Smooth muscle cell (in vitro differentiated cells): Measurements from ENCODE around the gene COX17. TPM values are rescaled to one million over a fixed set of nuclear protein-coding genes. Genes with fewer than 3 reads are reported as not detected.

Experiments used
- DNase-seq: peaks from one replicate; lab custom pipeline; 2025; ENCODE audit not compliant: unreplicated experiment; lab: John Stamatoyannopoulos, UW
- H2AFZ ChIP-seq: fragments of 200-600 bp; sonication (generic); 2 replicates; pipeline ENCODE4 v1.6.0; 2016; ENCODE audit warnings: antibody characterized with exemption, low read depth, mild to moderate bottlenecking
- H3F3A ChIP-seq: fragments of 200-600 bp; sonication (generic); 2 replicates; pipeline ENCODE4 v1.6.0; 2017; ENCODE audit warnings: antibody characterized with exemption, low read depth
- H3K27ac ChIP-seq: fragments of 200-600 bp; sonication (generic); 2 replicates; pipeline ENCODE4 v1.5.1; 2016; ENCODE audit warnings: low read depth, mild to moderate bottlenecking
- H3K27me3 ChIP-seq: fragments of 200-600 bp; sonication (generic); 2 replicates; pipeline ENCODE4 v1.6.1; 2016; ENCODE audit warnings: low read depth, mild to moderate bottlenecking
- H3K36me3 ChIP-seq: fragments of 200-600 bp; sonication (generic); 2 replicates; pipeline ENCODE4 v1.5.1; 2016; ENCODE audit warnings: low read depth
- H3K4me1 ChIP-seq: fragments of 200-600 bp; sonication (generic); 2 replicates; pipeline ENCODE4 v1.5.1; 2016; ENCODE audit warnings: low read depth
- H3K4me2 ChIP-seq: fragments of 200-600 bp; sonication (generic); 2 replicates; pipeline ENCODE4 v1.6.0; 2016; ENCODE audit warnings: mild to moderate bottlenecking
- H3K4me3 ChIP-seq: fragments of 200-600 bp; sonication (generic); 2 replicates; pipeline ENCODE4 v1.5.1; 2016; ENCODE audit warnings: mild to moderate bottlenecking
- H3K79me2 ChIP-seq: fragments of 200-600 bp; sonication (generic); 2 replicates; pipeline ENCODE4 v1.6.0; 2016; ENCODE audit warnings: low read depth, mild to moderate bottlenecking
- H3K9ac ChIP-seq: fragments of 200-600 bp; sonication (generic); 2 replicates; pipeline ENCODE4 v1.6.0; 2016; ENCODE audit warnings: low read depth
- H3K9me3 ChIP-seq: fragments of 200-600 bp; sonication (generic); replicated peaks from 2 replicates; pipeline ENCODE4 v1.5.1; 2016; ENCODE audit warnings: low read depth
- H4K20me1 ChIP-seq: fragments of 200-600 bp; sonication (generic); 2 replicates; pipeline ENCODE4 v1.6.0; 2016; ENCODE audit warnings: low read depth
- CTCF ChIP-seq: fragments of 200-600 bp; sonication (generic); IDR thresholded peaks from 2 replicates; pipeline ENCODE4 v1.5.1; 2017; ENCODE audit warnings: borderline replicate concordance, mild to moderate bottlenecking, antibody characterized with exemption; ENCODE audit not compliant: insufficient read depth, poor library complexity, severe bottlenecking
- WGBS: methylation state at CpG from one replicate; pipeline ENCODE4 v1.1.7; 2016; ENCODE audit warnings: low lambda C conversion rate; 5-methylcytosine and 5-hydroxymethylcytosine counted together
- polyA plus RNA-seq: library from polyadenylated mRNA; unstranded; fragments of >200 nt; fragmentation: Nextera tagmentation; extraction: Ambion mirVana; gene quantifications from 2 replicates; pipeline ENCODE4 v1.2.1, GENCODE V29; 2016
- total RNA-seq: library from RNA; depleted of rRNA; stranded (reverse); fragments of >200 nt; gene quantifications from 2 replicates; pipeline ENCODE4 v1.2.3, GENCODE V29; 2014

Gene COX17
- total and polyA plus RNA-seq, 2 experiments from 2014 or later = 47.0 to 69.4 TPM

- Histone ChIP-seq H3K36me3 (no peaks in the 10 kb centered on the region), H3F3A (peaks cover 23% of the 10 kb centered on the region), H3K9ac (peak overlapping the region; percentile 62), H2AFZ (no peak overlapping the region), H3K27ac (peak overlapping the region; percentile 96), H3K79me2 (no peaks in the 10 kb centered on the region), H3K9me3 (no peaks in the 10 kb centered on the region), H3K4me1 (peaks cover 23% of the 10 kb centered on the region), H3K4me3 (no peak overlapping the region), H3K27me3 (no peaks in the 10 kb centered on the region), H3K4me2 (peak overlapping the region; percentile 15), H4K20me1 (no peaks in the 10 kb centered on the region)
- 59% methylated on average over 2 of the region's 2 CpGs for WGBS
- no peak for DNase-seq
- no peak for TF ChIP-seq CTCF
Observed at GRCh38 chr3:119639494-119640350, 37.5 kb downstream of the COX17 start.

- no peaks in the 10 kb centered on the region for H3K9me3 ChIP-seq
- peaks cover 14% of the 10 kb centered on the region for H3F3A ChIP-seq
- peaks cover 13% of the 10 kb centered on the region for H3K4me1 ChIP-seq
- TF ChIP-seq CTCF = no peak
- H3K79me2 ChIP-seq = no peaks in the 10 kb centered on the region
- H4K20me1 ChIP-seq = no peaks in the 10 kb centered on the region
- WGBS = 39% methylated on average over 3 of the region's 3 CpGs
- DNase-seq = no peak
- H3K9ac ChIP-seq = peak overlapping the region; percentile 79
- no peaks in the 10 kb centered on the region for H3K36me3 ChIP-seq
- peak overlapping the region; percentile 96 for H3K27ac ChIP-seq
- H2AFZ ChIP-seq = no peak overlapping the region
- no peak overlapping the region for H3K4me3 ChIP-seq
- H3K4me2 ChIP-seq = peak overlapping the region; percentile 69
- no peaks in the 10 kb centered on the region for H3K27me3 ChIP-seq
Observed at GRCh38 chr3:119637679-119638477, 39.3 kb downstream of the COX17 start.

- Histone ChIP-seq H3K4me1 (peaks cover 8% of the 10 kb centered on the region), H3K4me2 (peak overlapping the region; percentile 45), H3K27me3 (no peaks in the 10 kb centered on the region), H4K20me1 (no peaks in the 10 kb centered on the region), H2AFZ (no peak overlapping the region), H3F3A (peaks cover 14% of the 10 kb centered on the region), H3K27ac (peak overlapping the region; percentile 96), H3K4me3 (no peak overlapping the region), H3K79me2 (no peaks in the 10 kb centered on the region), H3K36me3 (no peaks in the 10 kb centered on the region), H3K9ac (peak overlapping the region; percentile 79), H3K9me3 (no peaks in the 10 kb centered on the region)
- no peak for DNase-seq
- TF ChIP-seq CTCF = no peak
- WGBS = 80% methylated on average over 4 of the region's 4 CpGs
Observed at GRCh38 chr3:119636891-119637611, 40.2 kb downstream of the COX17 start.
